CD4-positive, alpha-beta T cell (primary cell): ENCODE measurements around the gene ROPN1L. TPM values are rescaled to one million over a fixed set of nuclear protein-coding genes. Genes with fewer than 3 reads are reported as not detected.

ENCODE experiments used
- ATAC-seq: fragments of 200-7000 bp; cut with Tn5 transposase; one replicate; pipeline ENCODE4 v1.10.0; 2022; ENCODE audit warnings: mild to moderate bottlenecking; ENCODE audit not compliant: poor library complexity
- CTCF ChIA-PET: fragments of 350-600 bp; sonication (Branson Sonifier 250); formaldehyde crosslinking; loops from one replicate; lab custom pipeline; 2021; ENCODE audit warnings: antibody characterized with exemption, inconsistent platforms; lab: Charles Lee
- POLR2A ChIA-PET: fragments of 350-600 bp; sonication (Branson Sonifier 250); formaldehyde crosslinking; loops from one replicate; lab custom pipeline; 2021; ENCODE audit warnings: antibody characterized with exemption, inconsistent platforms; lab: Charles Lee
- DNase-seq, 14 experiments: peaks; one replicate each; pipeline ENCODE4 v3.0.0-alpha.2; 2013 to 2020; ENCODE audit warnings: mixed read lengths in 2 of 14
- H3K27ac ChIP-seq, 2 donors: one replicate each; pipeline versions ENCODE4 v1.5.1 to v1.7.0; 2013; ENCODE audit warnings: low read length in 2 of 2, low read depth in 1 of 2, mild to moderate bottlenecking in 1 of 2
- H3K27me3 ChIP-seq, 2 experiments: 1 replicate in 1 of 2; 2 replicates in 1 of 2; pipeline versions ENCODE4 v1.6.1 to v1.7.0; 2013; ENCODE audit warnings: low read length in 2 of 2, control low read depth in 1 of 2, mild to moderate bottlenecking in 1 of 2, moderate library complexity in 1 of 2; ENCODE audit not compliant: insufficient read depth in 2 of 2, control insufficient read depth in 1 of 2
- H3K36me3 ChIP-seq: one replicate; pipeline ENCODE4 v1.6.1; 2013; ENCODE audit warnings: low read length, control low read depth; ENCODE audit not compliant: insufficient read depth
- H3K4me1 ChIP-seq: one replicate; pipeline ENCODE4 v1.6.1; 2013; ENCODE audit warnings: low read length, control low read depth; ENCODE audit not compliant: insufficient read depth
- H3K4me3 ChIP-seq: one replicate; pipeline ENCODE4 v1.5.1; 2013; ENCODE audit warnings: mild to moderate bottlenecking, low read length, moderate library complexity
- H3K9me3 ChIP-seq, 2 experiments: 1 replicate in 1 of 2; 2 replicates in 1 of 2; pipeline versions ENCODE4 v1.6.1 to v1.7.0; 2013; ENCODE audit warnings: low read length in 2 of 2, mild to moderate bottlenecking in 2 of 2, control low read depth in 1 of 2, moderate library complexity in 1 of 2; ENCODE audit not compliant: control insufficient read depth in 1 of 2, insufficient read depth in 1 of 2
- H3K27ac Mint-ChIP-seq: one replicate; pipeline ENCODE4 v1.8.0; 2020; ENCODE audit warnings: mixed read lengths
- H3K27me3 Mint-ChIP-seq: one replicate; pipeline ENCODE4 v1.8.0; 2021; ENCODE audit warnings: mixed read lengths
- H3K36me3 Mint-ChIP-seq: one replicate; pipeline ENCODE4 v1.8.0; 2021; ENCODE audit warnings: low read depth, mixed read lengths
- H3K4me1 Mint-ChIP-seq: one replicate; pipeline ENCODE4 v1.8.0; 2021; ENCODE audit warnings: low read depth, mixed read lengths
- H3K4me3 Mint-ChIP-seq: one replicate; pipeline ENCODE4 v1.8.0; 2020; ENCODE audit warnings: mild to moderate bottlenecking, mixed read lengths
- H3K9me3 Mint-ChIP-seq: one replicate; pipeline ENCODE4 v1.8.0; 2020; ENCODE audit warnings: mixed read lengths
- intact Hi-C, 2 experiments: fragments of 100-400 bp; cut with DNase I in 1 of 2; cut with micrococcal nuclease in 1 of 2; formaldehyde crosslinking; loops; one replicate each; pipeline versions ENCODE4 v1.15.1 to v1.9.0; 2023 to 2025; cut with DNase I, micrococcal nuclease
- total RNA-seq, 174 experiments: library from RNA in 2 of 174; stranded (reverse) in 2 of 174; gene quantifications; one replicate each; pipeline ENCODE4 v1.2.3 and lab custom pipeline; 2021 to 2026
- TF ChIP-seq, protein P1 (sequence below): fragments of 200-600 bp; IDR thresholded peaks from one replicate; pipeline ENCODE4 v1.8.0; 2022; ENCODE audit warnings: antibody characterized with exemption, mild to moderate bottlenecking

The ROPN1L gene
- total RNA-seq, 2 experiments from 2014 or later = 0.42 to 0.58 TPM

- CTCF ChIA-PET = no interaction called here
These were observed 64.9 kb downstream of the ROPN1L start for GRCh38 chr5:10506535-10506934.

DNA sequence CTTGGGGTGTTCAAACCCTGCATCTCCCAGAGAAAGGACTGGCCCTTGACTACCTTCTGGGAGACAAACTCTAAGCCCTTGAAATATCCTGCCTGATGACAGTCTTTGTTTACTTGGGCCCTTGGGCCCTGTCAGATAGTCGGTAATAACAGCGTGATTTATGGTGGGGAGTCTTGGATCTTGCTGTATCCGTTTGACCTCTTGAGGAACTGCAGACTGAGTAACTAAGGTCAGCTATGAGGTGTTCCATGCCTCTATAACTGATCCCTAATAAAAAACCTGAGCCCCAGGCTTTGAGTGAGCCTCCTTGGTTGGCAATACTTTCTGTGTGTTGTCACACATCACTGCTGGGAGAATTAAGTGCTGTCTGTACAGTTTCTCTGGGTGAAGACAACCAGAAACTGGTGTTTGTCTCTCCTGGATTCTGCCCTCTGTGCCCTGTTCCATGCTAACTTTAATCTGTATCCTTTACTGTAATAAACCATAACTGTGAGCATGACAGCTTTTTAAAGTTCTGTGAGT is 66.0 kb downstream of the ROPN1L start:
- no peaks in the 10 kb centered on the region for H3K36me3 ChIP-seq
- no peaks in the 10 kb centered on the region for H3K27me3 ChIP-seq
- ATAC-seq (no peak), DNase-seq (no peak)
- H3K9me3 ChIP-seq = peaks cover 0 to 4% of the 10 kb centered on the region in 2 experiments
- Mint-ChIP-seq H3K9me3 (no peaks in the 10 kb centered on the region), H3K27me3 (no peaks in the 10 kb centered on the region), H3K36me3 (no peaks in the 10 kb centered on the region), H3K27ac (no peak overlapping the region), H3K4me3 (no peak overlapping the region), H3K4me1 (no peaks in the 10 kb centered on the region)
- H3K27ac ChIP-seq = no peak overlapping the region
- TF ChIP-seq, protein P1, sequence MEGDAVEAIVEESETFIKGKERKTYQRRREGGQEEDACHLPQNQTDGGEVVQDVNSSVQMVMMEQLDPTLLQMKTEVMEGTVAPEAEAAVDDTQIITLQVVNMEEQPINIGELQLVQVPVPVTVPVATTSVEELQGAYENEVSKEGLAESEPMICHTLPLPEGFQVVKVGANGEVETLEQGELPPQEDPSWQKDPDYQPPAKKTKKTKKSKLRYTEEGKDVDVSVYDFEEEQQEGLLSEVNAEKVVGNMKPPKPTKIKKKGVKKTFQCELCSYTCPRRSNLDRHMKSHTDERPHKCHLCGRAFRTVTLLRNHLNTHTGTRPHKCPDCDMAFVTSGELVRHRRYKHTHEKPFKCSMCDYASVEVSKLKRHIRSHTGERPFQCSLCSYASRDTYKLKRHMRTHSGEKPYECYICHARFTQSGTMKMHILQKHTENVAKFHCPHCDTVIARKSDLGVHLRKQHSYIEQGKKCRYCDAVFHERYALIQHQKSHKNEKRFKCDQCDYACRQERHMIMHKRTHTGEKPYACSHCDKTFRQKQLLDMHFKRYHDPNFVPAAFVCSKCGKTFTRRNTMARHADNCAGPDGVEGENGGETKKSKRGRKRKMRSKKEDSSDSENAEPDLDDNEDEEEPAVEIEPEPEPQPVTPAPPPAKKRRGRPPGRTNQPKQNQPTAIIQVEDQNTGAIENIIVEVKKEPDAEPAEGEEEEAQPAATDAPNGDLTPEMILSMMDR = no peak
- no peak overlapping the region for H3K4me3 ChIP-seq
- POLR2A ChIA-PET = no interaction called here
- intact Hi-C loops = no loop called here
- H3K4me1 ChIP-seq = no peaks in the 10 kb centered on the region
- CTCF ChIA-PET = no interaction called here

More at GRCh38 chr5:10506535-10506934, 64.9 kb downstream of the ROPN1L start:
- no peak for DNase-seq
- no peaks in the 10 kb centered on the region for H3K4me1 Mint-ChIP-seq
- Histone ChIP-seq H3K4me3 (no peak overlapping the region), H3K27me3 (no peaks in the 10 kb centered on the region), H3K27ac (no peak overlapping the region), H3K36me3 (no peaks in the 10 kb centered on the region), H3K9me3 (peaks cover 0 to 3% of the 10 kb centered on the region in 2 experiments), H3K4me1 (no peaks in the 10 kb centered on the region)
- no peak overlapping the region for H3K4me3 Mint-ChIP-seq
- intact Hi-C loops = no loop called here
- H3K9me3 Mint-ChIP-seq = no peaks in the 10 kb centered on the region
- no peaks in the 10 kb centered on the region for H3K27me3 Mint-ChIP-seq
- TF ChIP-seq, protein P1 = no peak
- ATAC-seq = no peak
- no peaks in the 10 kb centered on the region for H3K36me3 Mint-ChIP-seq
- POLR2A ChIA-PET = no interaction called here
- H3K27ac Mint-ChIP-seq = no peak overlapping the region

DNA sequence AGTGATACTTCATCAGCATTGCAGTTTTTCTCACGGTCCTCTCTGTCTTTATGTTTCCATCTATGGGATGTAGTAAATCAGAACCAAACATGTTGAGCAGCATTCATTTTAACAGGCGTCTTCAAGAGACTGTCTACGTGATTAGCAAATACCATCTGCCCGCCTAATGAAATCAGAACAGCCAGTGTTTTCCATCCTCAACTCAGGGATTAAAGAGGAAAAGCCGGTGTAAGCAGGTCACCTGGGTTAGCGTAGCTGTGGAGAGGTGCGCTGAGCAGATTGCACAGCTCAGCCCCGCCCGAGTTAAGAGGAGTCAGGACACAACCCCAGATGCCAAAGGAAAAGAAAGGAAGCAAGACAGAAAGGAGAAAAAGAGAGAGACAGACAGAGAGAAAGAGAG is 67.9 kb downstream of the ROPN1L start:
- Histone ChIP-seq H3K4me1 (no peaks in the 10 kb centered on the region), H3K9me3 (peaks cover 0 to 4% of the 10 kb centered on the region in 2 experiments), H3K36me3 (no peaks in the 10 kb centered on the region), H3K27ac (no peak overlapping the region), H3K4me3 (no peak overlapping the region), H3K27me3 (no peaks in the 10 kb centered on the region)
- Mint-ChIP-seq H3K4me3 (no peak overlapping the region), H3K9me3 (no peaks in the 10 kb centered on the region), H3K36me3 (no peaks in the 10 kb centered on the region), H3K27me3 (no peaks in the 10 kb centered on the region), H3K4me1 (no peaks in the 10 kb centered on the region), H3K27ac (no peak overlapping the region)
- TF ChIP-seq, protein P1 = no peak
- DNase-seq = no peak
- POLR2A ChIA-PET = no interaction called here
- CTCF ChIA-PET = no interaction called here
- intact Hi-C loops = no loop called here
- ATAC-seq = no peak
